ENCODE measurements around the gene RBM19. TPM values are rescaled to one million over a fixed set of nuclear protein-coding genes. Genes with fewer than 3 reads are reported as not detected.

RBM19 gene
- total RNA-seq, 1 experiment from 2014 or later = 47.2 TPM

GRCh38 chr12:113808095-113808951 lies 157.8 kb downstream of the RBM19 start:
- Mint-ChIP-seq H3K4me3 (ENCODE audit: low read depth, unreplicated experiment) (no peak overlapping the region), H3K27me3 (ENCODE audit: unreplicated experiment) (no peaks in the 10 kb centered on the region), H3K36me3 (ENCODE audit: insufficient read depth, unreplicated experiment) (no peaks in the 10 kb centered on the region), H3K9me3 (ENCODE audit: low read depth, unreplicated experiment) (peaks cover 3% of the 10 kb centered on the region), H3K27ac (ENCODE audit: unreplicated experiment) (no peak overlapping the region), H3K4me1 (ENCODE audit: low read depth, unreplicated experiment) (no peaks in the 10 kb centered on the region)
- CTCF ChIA-PET = no interaction called here
- no peak for DNase-seq
- TF ChIP-seq CTCF (IDR thresholded peaks at IDR 0.05; ENCODE audit: unreplicated experiment) = no peak
- BruUV-seq (replicated peaks) = no TSS peak
- intact Hi-C loops (cut with micrococcal nuclease; ENCODE audit: unreplicated experiment) = no loop called here

- Mint-ChIP-seq H3K27me3 (ENCODE audit: unreplicated experiment) (no peaks in the 10 kb centered on the region), H3K27ac (ENCODE audit: unreplicated experiment) (no peak overlapping the region), H3K4me1 (ENCODE audit: low read depth, unreplicated experiment) (no peaks in the 10 kb centered on the region), H3K4me3 (ENCODE audit: low read depth, unreplicated experiment) (no peak overlapping the region), H3K9me3 (ENCODE audit: low read depth, unreplicated experiment) (peaks cover 3% of the 10 kb centered on the region), H3K36me3 (ENCODE audit: insufficient read depth, unreplicated experiment) (no peaks in the 10 kb centered on the region)
- no peak for DNase-seq
- no peak for TF ChIP-seq CTCF (IDR thresholded peaks at IDR 0.05; ENCODE audit: unreplicated experiment)
- BruUV-seq (replicated peaks) = no TSS peak
- CTCF ChIA-PET = no interaction called here
- intact Hi-C loops (cut with micrococcal nuclease; ENCODE audit: unreplicated experiment) = no loop called here
Observed at GRCh38 chr12:113805673-113806072, 160.5 kb downstream of the RBM19 start.

GRCh38 chr12:113804961-113805600 lies 161.0 kb downstream of the RBM19 start:
- Mint-ChIP-seq H3K4me1 (ENCODE audit: low read depth, unreplicated experiment) (no peaks in the 10 kb centered on the region), H3K27me3 (ENCODE audit: unreplicated experiment) (no peaks in the 10 kb centered on the region), H3K36me3 (ENCODE audit: insufficient read depth, unreplicated experiment) (no peaks in the 10 kb centered on the region), H3K4me3 (ENCODE audit: low read depth, unreplicated experiment) (no peak overlapping the region), H3K27ac (ENCODE audit: unreplicated experiment) (no peak overlapping the region), H3K9me3 (ENCODE audit: low read depth, unreplicated experiment) (peaks cover 3% of the 10 kb centered on the region)
- DNase-seq = no peak
- TF ChIP-seq CTCF (IDR thresholded peaks at IDR 0.05; ENCODE audit: unreplicated experiment) = no peak
- intact Hi-C loops (cut with micrococcal nuclease; ENCODE audit: unreplicated experiment) = no loop called here
- CTCF ChIA-PET = no interaction called here
- no TSS peak for BruUV-seq (replicated peaks)

GRCh38 chr12:113803759-113804140 lies 162.4 kb downstream of the RBM19 start:
- H3K9me3 Mint-ChIP-seq (ENCODE audit: low read depth, unreplicated experiment) = peaks cover 3% of the 10 kb centered on the region

More at GRCh38 chr12:113803759-113804140, 162.4 kb downstream of the RBM19 start:
- no peaks in the 10 kb centered on the region for H3K36me3 Mint-ChIP-seq (ENCODE audit: insufficient read depth, unreplicated experiment)
- no peak for DNase-seq
- H3K27me3 Mint-ChIP-seq (ENCODE audit: unreplicated experiment) = no peaks in the 10 kb centered on the region
- no TSS peak for BruUV-seq (replicated peaks)
- H3K4me3 Mint-ChIP-seq (ENCODE audit: low read depth, unreplicated experiment) = no peak overlapping the region
- no peak overlapping the region for H3K27ac Mint-ChIP-seq (ENCODE audit: unreplicated experiment)
- intact Hi-C loops (cut with micrococcal nuclease; ENCODE audit: unreplicated experiment) = no loop called here
- TF ChIP-seq CTCF (IDR thresholded peaks at IDR 0.05; ENCODE audit: unreplicated experiment) = no peak
- H3K4me1 Mint-ChIP-seq (ENCODE audit: low read depth, unreplicated experiment) = no peaks in the 10 kb centered on the region
- CTCF ChIA-PET = no interaction called here

Measured in Calu3 (cell line).